ENCODE measurements around the gene LOX.

The LOX gene

DNA sequence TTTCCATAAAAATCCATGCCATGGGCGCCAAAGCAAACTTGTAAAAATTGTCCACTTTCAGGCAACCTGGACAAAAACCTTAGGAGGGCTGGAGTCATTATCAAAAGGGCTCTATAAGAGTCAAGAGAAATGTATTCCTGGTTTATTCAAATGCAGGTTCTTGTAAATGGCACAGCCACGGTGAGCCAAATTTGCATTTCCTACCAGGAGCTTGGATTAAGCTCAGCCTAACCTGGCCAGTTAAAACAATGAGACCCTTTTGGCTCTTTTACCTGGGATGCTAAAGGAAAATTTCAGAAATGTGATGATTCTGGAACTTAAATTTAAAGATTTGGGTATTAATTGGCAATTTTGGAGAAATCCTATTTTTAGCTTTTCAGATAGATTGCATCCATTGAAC is 42.4 kb upstream of the LOX start:
- TF ChIP-seq, protein P1, sequence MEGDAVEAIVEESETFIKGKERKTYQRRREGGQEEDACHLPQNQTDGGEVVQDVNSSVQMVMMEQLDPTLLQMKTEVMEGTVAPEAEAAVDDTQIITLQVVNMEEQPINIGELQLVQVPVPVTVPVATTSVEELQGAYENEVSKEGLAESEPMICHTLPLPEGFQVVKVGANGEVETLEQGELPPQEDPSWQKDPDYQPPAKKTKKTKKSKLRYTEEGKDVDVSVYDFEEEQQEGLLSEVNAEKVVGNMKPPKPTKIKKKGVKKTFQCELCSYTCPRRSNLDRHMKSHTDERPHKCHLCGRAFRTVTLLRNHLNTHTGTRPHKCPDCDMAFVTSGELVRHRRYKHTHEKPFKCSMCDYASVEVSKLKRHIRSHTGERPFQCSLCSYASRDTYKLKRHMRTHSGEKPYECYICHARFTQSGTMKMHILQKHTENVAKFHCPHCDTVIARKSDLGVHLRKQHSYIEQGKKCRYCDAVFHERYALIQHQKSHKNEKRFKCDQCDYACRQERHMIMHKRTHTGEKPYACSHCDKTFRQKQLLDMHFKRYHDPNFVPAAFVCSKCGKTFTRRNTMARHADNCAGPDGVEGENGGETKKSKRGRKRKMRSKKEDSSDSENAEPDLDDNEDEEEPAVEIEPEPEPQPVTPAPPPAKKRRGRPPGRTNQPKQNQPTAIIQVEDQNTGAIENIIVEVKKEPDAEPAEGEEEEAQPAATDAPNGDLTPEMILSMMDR (IDR thresholded peaks at IDR 0.05; ENCODE audit: extremely low read depth, missing control alignments): no peak

DNA sequence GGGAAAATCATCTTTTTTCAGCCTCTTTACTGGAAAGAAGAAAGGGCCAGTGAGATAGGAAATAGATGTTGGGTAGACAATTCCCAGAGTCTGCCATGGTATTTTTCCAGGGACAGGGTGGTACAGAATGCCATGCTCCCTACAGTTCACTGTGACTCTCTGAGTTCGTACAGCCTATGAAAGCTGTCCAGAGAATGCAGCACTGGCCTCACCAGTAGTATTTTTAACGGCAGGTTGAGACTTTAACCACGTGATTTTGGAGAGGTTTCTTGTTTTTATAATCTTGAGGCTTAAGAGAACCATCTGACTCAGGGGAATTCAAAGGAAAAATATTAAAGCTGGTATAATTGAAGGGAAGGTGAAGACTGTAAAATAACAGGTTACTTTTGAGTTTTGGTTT is 41.1 kb upstream of the LOX start:
- DNase-seq (ENCODE audit: low spot score): no peak

More for the DNA sequence above, 42.4 kb upstream of the LOX start:
- no peak for DNase-seq (ENCODE audit: low spot score)

DNA sequence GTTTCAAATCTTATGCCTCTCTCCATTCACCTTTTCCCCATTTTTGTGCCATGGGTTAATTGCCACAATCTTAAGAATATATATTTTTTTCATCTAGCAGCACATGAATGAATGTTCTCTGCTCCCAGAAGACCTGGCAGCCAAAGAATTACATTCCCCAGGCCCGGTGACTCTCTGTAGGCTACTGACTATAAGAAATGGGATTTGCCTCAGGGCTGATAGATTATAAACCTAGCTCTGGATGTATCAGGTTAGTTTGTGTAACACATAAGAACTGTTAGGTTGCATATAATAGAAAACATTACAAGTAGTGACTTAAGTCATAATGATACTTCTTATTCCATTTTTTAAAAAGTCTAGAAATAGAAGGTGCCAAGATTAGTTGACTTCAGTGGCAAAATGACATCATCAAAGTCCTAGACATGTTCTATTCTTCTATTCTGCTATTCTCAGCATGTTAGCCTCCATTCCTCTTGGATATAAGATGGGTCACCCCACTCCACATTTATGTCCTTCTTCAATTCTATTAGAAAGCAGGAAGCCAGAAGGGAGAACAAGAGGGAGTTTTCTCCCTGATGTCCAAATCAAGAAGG is 40.4 kb upstream of the LOX start:
- DNase-seq (ENCODE audit: low spot score): no peak
- TF ChIP-seq, protein P1 (IDR thresholded peaks at IDR 0.05; ENCODE audit: extremely low read depth, missing control alignments): no peak

More for the DNA sequence above, 41.1 kb upstream of the LOX start:
- TF ChIP-seq, protein P1 (IDR thresholded peaks at IDR 0.05; ENCODE audit: extremely low read depth, missing control alignments): no peak

DNA sequence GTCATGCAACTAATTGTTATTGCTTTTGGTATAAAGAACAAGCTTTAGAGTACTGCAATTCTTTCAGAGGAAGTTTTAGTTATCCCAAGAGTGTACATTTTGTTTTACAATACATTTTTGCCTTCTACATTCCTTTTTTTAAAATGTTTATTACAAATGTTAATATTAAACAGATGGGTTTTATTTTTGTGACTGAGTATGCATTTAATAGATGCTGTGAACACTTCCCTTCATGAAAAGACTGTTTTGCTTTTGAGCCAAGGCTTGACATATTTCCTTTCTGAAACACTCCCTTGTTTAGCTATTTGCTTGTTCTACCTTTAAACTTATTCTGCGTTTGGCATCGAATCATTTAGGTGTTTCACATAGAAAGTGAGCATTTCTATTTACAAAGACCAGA is 36.4 kb upstream of the LOX start:
- TF ChIP-seq, protein P1 (IDR thresholded peaks at IDR 0.05; ENCODE audit: extremely low read depth, missing control alignments): no peak
- no peak for DNase-seq (ENCODE audit: low spot score)

DNA sequence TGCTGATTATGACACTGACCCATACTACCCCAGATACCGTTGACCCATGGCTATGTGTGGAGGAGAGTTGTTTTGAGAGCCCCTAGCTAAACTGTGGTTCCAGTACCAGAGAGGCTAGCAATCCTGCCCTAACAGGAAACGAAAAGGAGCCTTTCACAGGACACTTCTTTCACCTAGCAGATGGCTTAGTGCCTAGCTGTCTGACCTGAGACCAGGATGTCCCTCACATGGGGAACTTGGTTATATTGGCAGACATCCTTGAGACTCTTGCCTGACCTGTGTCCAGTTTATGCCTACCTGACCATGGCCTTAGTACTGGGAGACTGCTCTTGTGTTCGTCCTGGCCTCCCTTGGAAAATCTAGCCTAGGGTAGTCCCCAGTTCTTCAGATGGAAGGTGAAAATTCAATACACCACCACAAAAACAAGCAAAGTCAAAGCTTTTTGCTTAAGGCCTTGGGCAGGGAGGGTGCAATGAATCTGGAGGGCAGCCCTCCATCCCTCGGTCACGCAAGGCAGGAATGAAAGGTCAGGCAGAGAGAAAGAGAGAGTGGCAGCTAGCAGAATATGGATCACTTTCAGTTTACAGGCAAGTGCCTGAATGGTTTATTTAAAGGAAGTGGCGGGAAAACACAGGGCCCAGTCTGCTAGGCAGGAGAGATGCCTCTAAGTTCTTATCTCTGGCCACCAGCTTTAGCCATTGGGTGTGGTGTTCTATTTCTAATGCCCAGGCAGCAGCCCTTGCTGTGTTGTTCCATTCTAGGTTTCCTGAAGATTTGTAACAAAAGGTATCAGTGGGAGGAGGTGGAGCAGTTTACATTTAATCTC is 34.9 kb upstream of the LOX start:
- TF ChIP-seq, protein P1 (IDR thresholded peaks at IDR 0.05; ENCODE audit: extremely low read depth, missing control alignments): no peak
- DNase-seq (ENCODE audit: low spot score): no peak

DNA sequence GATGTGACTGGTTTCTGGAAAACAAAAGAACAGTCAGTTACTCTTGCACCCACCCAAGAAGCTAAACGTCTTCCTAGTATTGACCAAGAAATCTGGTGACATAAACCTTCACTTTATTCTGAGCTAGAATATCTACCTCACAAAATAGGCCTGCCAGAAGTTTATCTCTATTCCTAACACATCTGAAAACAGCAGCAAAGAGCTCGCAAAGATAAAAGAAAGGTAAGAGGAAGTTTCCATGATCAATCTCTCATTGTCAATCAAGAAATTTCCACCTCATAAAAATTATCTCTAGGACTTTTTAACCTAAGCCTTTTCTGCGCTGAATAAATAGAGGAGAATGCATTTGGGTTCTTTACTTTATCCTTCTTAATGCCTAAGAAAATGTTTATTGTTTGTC is 34.0 kb upstream of the LOX start:
- no peak for DNase-seq (ENCODE audit: low spot score)
- TF ChIP-seq, protein P1 (IDR thresholded peaks at IDR 0.05; ENCODE audit: extremely low read depth, missing control alignments): no peak

DNA sequence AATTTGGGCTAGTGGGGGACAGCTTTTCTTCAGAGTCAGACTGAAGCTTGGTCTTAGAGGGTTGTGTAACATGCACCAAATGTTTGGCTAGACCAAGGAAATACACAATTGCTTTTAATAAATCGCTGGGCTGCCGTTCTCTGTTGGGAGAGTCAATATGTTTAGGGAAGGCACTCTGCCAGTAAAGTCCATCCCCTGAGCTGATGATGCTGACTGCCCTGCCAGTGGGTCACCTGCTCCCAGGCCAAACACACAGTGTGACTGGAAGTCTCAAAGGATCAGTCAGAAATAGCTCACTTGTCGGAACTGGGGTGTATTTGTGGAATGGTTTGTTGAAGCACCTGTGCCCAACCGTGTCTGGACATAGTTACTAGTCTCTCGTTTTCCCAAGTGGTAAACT is 33.4 kb upstream of the LOX start:
- TF ChIP-seq, protein P1 (IDR thresholded peaks at IDR 0.05; ENCODE audit: extremely low read depth, missing control alignments): no peak

More for the DNA sequence above, 33.4 kb upstream of the LOX start:
- no peak for DNase-seq (ENCODE audit: low spot score)
